ENCODE measurements around the gene EMB. TPM values are rescaled to one million over a fixed set of nuclear protein-coding genes. Genes with fewer than 3 reads are reported as not detected.
"Not testable (repeated sequence)": the region's sequence is repeated elsewhere in the genome, so short reads cannot be mapped to it uniquely, and the experiment has no call there.

The EMB gene
- total RNA-seq, 1 donor from 2014 or later, result 40.0 TPM

- no peaks in the 10 kb centered on the region for H3K36me3 ChIP-seq (ENCODE audit: control insufficient read depth, insufficient read depth, low read length)
- no peaks in the 10 kb centered on the region for H3K27me3 ChIP-seq (ENCODE audit: control insufficient read depth, insufficient read depth, low read length)
- peak; percentile 88 for DNase-seq (ENCODE audit: low read depth)
- TF ChIP-seq CTCF (IDR thresholded peaks at IDR 0.05; ENCODE audit: insufficient read depth, low read length, severe bottlenecking), result no peak
- FAIRE-seq, result peak; percentile 32
- H3K4me3 ChIP-seq (ENCODE audit: low read depth, low read length), result no peak overlapping the region
These were observed 34.2 kb downstream of the EMB start for GRCh38 chr5:50406877-50407276.

GRCh38 chr5:50401336-50401735 lies 39.8 kb downstream of the EMB start:
- no peak for FAIRE-seq
- Histone ChIP-seq H3K36me3 (ENCODE audit: control insufficient read depth, insufficient read depth, low read length) (no peaks in the 10 kb centered on the region), H3K4me3 (ENCODE audit: low read depth, low read length) (no peak overlapping the region), H3K27me3 (ENCODE audit: control insufficient read depth, insufficient read depth, low read length) (no peaks in the 10 kb centered on the region)
- no peak for TF ChIP-seq CTCF (IDR thresholded peaks at IDR 0.05; ENCODE audit: insufficient read depth, low read length, severe bottlenecking)
- no peak for DNase-seq (ENCODE audit: low read depth)

GRCh38 chr5:50393925-50394609 lies 47.0 kb downstream of the EMB start:
- not testable (repeated sequence) for H3K27me3 ChIP-seq (ENCODE audit: control insufficient read depth, insufficient read depth, low read length); H3K36me3 ChIP-seq (ENCODE audit: control insufficient read depth, insufficient read depth, low read length); H3K4me3 ChIP-seq (ENCODE audit: low read depth, low read length); FAIRE-seq
- peak; percentile 94 for DNase-seq (ENCODE audit: low read depth)

GRCh38 chr5:50392289-50392688 lies 48.8 kb downstream of the EMB start:
- H3K4me3 ChIP-seq (ENCODE audit: low read depth, low read length); H3K27me3 ChIP-seq (ENCODE audit: control insufficient read depth, insufficient read depth, low read length); DNase-seq (ENCODE audit: low read depth); FAIRE-seq; H3K36me3 ChIP-seq (ENCODE audit: control insufficient read depth, insufficient read depth, low read length): not testable (repeated sequence)

GRCh38 chr5:50384381-50384780 lies 56.7 kb downstream of the EMB start:
- not testable (repeated sequence) for H3K27me3 ChIP-seq (ENCODE audit: control insufficient read depth, insufficient read depth, low read length); H3K36me3 ChIP-seq (ENCODE audit: control insufficient read depth, insufficient read depth, low read length); H3K4me3 ChIP-seq (ENCODE audit: low read depth, low read length); DNase-seq (ENCODE audit: low read depth); FAIRE-seq

GRCh38 chr5:50376696-50377095 lies 64.4 kb downstream of the EMB start:
- H3K27me3 ChIP-seq (ENCODE audit: control insufficient read depth, insufficient read depth, low read length); FAIRE-seq; DNase-seq (ENCODE audit: low read depth); H3K4me3 ChIP-seq (ENCODE audit: low read depth, low read length); H3K36me3 ChIP-seq (ENCODE audit: control insufficient read depth, insufficient read depth, low read length): not testable (repeated sequence)

GRCh38 chr5:50369287-50370033 lies 71.6 kb downstream of the EMB start:
- H3K36me3 ChIP-seq (ENCODE audit: control insufficient read depth, insufficient read depth, low read length); H3K27me3 ChIP-seq (ENCODE audit: control insufficient read depth, insufficient read depth, low read length); FAIRE-seq; H3K4me3 ChIP-seq (ENCODE audit: low read depth, low read length); DNase-seq (ENCODE audit: low read depth): not testable (repeated sequence)

GRCh38 chr5:50365426-50366251 lies 75.4 kb downstream of the EMB start:
- FAIRE-seq, result no peak

GRCh38 chr5:50364535-50365309 lies 76.4 kb downstream of the EMB start:
- not testable (repeated sequence) for FAIRE-seq; H3K36me3 ChIP-seq (ENCODE audit: control insufficient read depth, insufficient read depth, low read length); H3K27me3 ChIP-seq (ENCODE audit: control insufficient read depth, insufficient read depth, low read length); H3K4me3 ChIP-seq (ENCODE audit: low read depth, low read length); DNase-seq (ENCODE audit: low read depth)

More at GRCh38 chr5:50365426-50366251, 75.4 kb downstream of the EMB start:
- Histone ChIP-seq H3K36me3 (ENCODE audit: control insufficient read depth, insufficient read depth, low read length) (no peaks in the 10 kb centered on the region), H3K4me3 (ENCODE audit: low read depth, low read length) (no peak overlapping the region), H3K27me3 (ENCODE audit: control insufficient read depth, insufficient read depth, low read length) (no peaks in the 10 kb centered on the region)
- no peak for DNase-seq (ENCODE audit: low read depth)
- no peak for TF ChIP-seq CTCF (IDR thresholded peaks at IDR 0.05; ENCODE audit: insufficient read depth, low read length, severe bottlenecking)
